Natural killer cell (primary cell): ENCODE data around the gene CDH23. TPM values are rescaled to one million over a fixed set of nuclear protein-coding genes. Genes with fewer than 3 reads are reported as not detected.

ENCODE experiments used
- ATAC-seq, 3 donors: fragments of 150-1000 bp in 2 of 3; fragments of 200-7000 bp in 1 of 3; cut with Tn5 transposase; 1 replicate in 1 of 3; 2 replicates in 2 of 3; pipeline ENCODE4 v1.10.0; 2021; ENCODE audit warnings: mild to moderate bottlenecking in 2 of 3, moderate library complexity in 2 of 3
- DNase-seq, 2 donors: peaks; one replicate each; pipeline versions ENCODE4 v3.0.0 to v3.0.0-alpha.2; 2013 to 2021; ENCODE audit warnings: mixed read lengths in 1 of 2
- H3K27ac ChIP-seq: one replicate; pipeline ENCODE4 v1.5.1; 2013; ENCODE audit warnings: mild to moderate bottlenecking, low read length
- H3K27me3 ChIP-seq: one replicate; pipeline ENCODE4 v1.6.1; 2013; ENCODE audit warnings: low read length; ENCODE audit not compliant: control insufficient read depth, insufficient read depth
- H3K36me3 ChIP-seq: one replicate; pipeline ENCODE4 v1.6.1; 2013; ENCODE audit warnings: low read length; ENCODE audit not compliant: control insufficient read depth, insufficient read depth
- H3K4me1 ChIP-seq: one replicate; pipeline ENCODE4 v1.6.1; 2013; ENCODE audit warnings: low read length; ENCODE audit not compliant: control insufficient read depth, insufficient read depth
- H3K4me3 ChIP-seq: one replicate; pipeline ENCODE4 v1.5.1; 2013; ENCODE audit warnings: low read length
- H3K9me3 ChIP-seq: one replicate; pipeline ENCODE4 v1.6.1; 2013; ENCODE audit warnings: low read length; ENCODE audit not compliant: control insufficient read depth, insufficient read depth
- H3K27ac Mint-ChIP-seq, 2 donors: one replicate each; pipeline ENCODE4 v1.8.0; 2022; ENCODE audit warnings: mild to moderate bottlenecking in 2 of 2, mixed read lengths in 2 of 2, moderate library complexity in 1 of 2
- H3K27me3 Mint-ChIP-seq, 2 donors: one replicate each; pipeline ENCODE4 v1.8.0; 2022; ENCODE audit warnings: low read depth in 2 of 2, mixed read lengths in 2 of 2
- H3K36me3 Mint-ChIP-seq: one replicate; pipeline ENCODE4 v1.8.0; 2022; ENCODE audit warnings: mixed read lengths
- H3K4me1 Mint-ChIP-seq, 2 donors: one replicate each; pipeline ENCODE4 v1.8.0; 2022; ENCODE audit warnings: mixed read lengths in 2 of 2
- H3K4me3 Mint-ChIP-seq: one replicate; pipeline ENCODE4 v1.8.0; 2022; ENCODE audit warnings: mild to moderate bottlenecking, moderate library complexity, mixed read lengths
- H3K9me3 Mint-ChIP-seq, 2 donors: one replicate each; pipeline ENCODE4 v1.8.0; 2022; ENCODE audit warnings: mixed read lengths in 2 of 2
- CTCF ChIP-seq: fragments of 200-600 bp; IDR thresholded peaks from one replicate; pipeline ENCODE4 v1.8.0; 2022; ENCODE audit warnings: antibody characterized with exemption
- WGBS: methylation state at CpG from one replicate; pipeline ENCODE4 v1.1.7; 2013; ENCODE audit warnings: missing lambda C conversion rate; ENCODE audit not compliant: insufficient coverage; 5-methylcytosine and 5-hydroxymethylcytosine counted together
- intact Hi-C: fragments of 100-400 bp; cut with micrococcal nuclease; formaldehyde crosslinking; loops from one replicate; pipeline ENCODE4 v1.14.2; 2022
- total RNA-seq, 4 donors: library from RNA; stranded (reverse); fragments of 120-200 nt in 1 of 4; gene quantifications; one replicate each; pipeline versions ENCODE4 v1.2.3 to v1.2.4, GENCODE V29; 2013 to 2022

CDH23 gene
- total RNA-seq, 3 donors from 2014 or later (not counting 1 experiment from before 2014, with no cell fraction given): 1.2 to 6.0 (median 4.3) TPM

GRCh38 chr10:71565284-71566000, 168.7 kb downstream of the CDH23 start:
- H3K4me1 Mint-ChIP-seq: no peaks in the 10 kb centered on the region
- peaks cover 0 to 12% of the 10 kb centered on the region in 2 donors for H3K27me3 Mint-ChIP-seq
- 67% methylated on average over 2 of the region's 2 CpGs for WGBS
- H3K27ac Mint-ChIP-seq: no peak overlapping the region
- Histone ChIP-seq H3K27ac (no peak overlapping the region), H3K4me3 (no peak overlapping the region), H3K9me3 (no peaks in the 10 kb centered on the region), H3K4me1 (no peaks in the 10 kb centered on the region), H3K36me3 (no peaks in the 10 kb centered on the region), H3K27me3 (no peaks in the 10 kb centered on the region)
- no peak for TF ChIP-seq CTCF
- intact Hi-C loops: no loop called here
- H3K9me3 Mint-ChIP-seq: no peaks in the 10 kb centered on the region
- ATAC-seq (no peak), DNase-seq (no peak)
- H3K36me3 Mint-ChIP-seq: no peaks in the 10 kb centered on the region
- H3K4me3 Mint-ChIP-seq: no peak overlapping the region

GRCh38 chr10:71567006-71567405, 170.3 kb downstream of the CDH23 start:
- H3K4me3 Mint-ChIP-seq: no peak overlapping the region
- H3K36me3 ChIP-seq: no peaks in the 10 kb centered on the region
- no peaks in the 10 kb centered on the region for H3K4me1 Mint-ChIP-seq
- TF ChIP-seq CTCF: no peak
- H3K27ac ChIP-seq: no peak overlapping the region
- DNase-seq (no peak), ATAC-seq (no peak)
- H3K27ac Mint-ChIP-seq: no peak overlapping the region
- H3K36me3 Mint-ChIP-seq: no peaks in the 10 kb centered on the region
- intact Hi-C loops: no loop called here
- H3K27me3 Mint-ChIP-seq: peaks cover 0 to 7% of the 10 kb centered on the region in 2 donors
- no peak overlapping the region for H3K4me3 ChIP-seq
- no peaks in the 10 kb centered on the region for H3K27me3 ChIP-seq
- H3K9me3 ChIP-seq: no peaks in the 10 kb centered on the region
- no peaks in the 10 kb centered on the region for H3K4me1 ChIP-seq
- WGBS: 84% methylated on average over 5 of the region's 5 CpGs
- no peaks in the 10 kb centered on the region for H3K9me3 Mint-ChIP-seq

GRCh38 chr10:71568896-71569492, 172.3 kb downstream of the CDH23 start:
- H3K4me1 ChIP-seq: no peaks in the 10 kb centered on the region
- Mint-ChIP-seq H3K27me3 (peaks cover 0 to 2% of the 10 kb centered on the region in 2 donors), H3K36me3 (no peaks in the 10 kb centered on the region), H3K4me3 (no peak overlapping the region), H3K27ac (no peak overlapping the region), H3K4me1 (no peaks in the 10 kb centered on the region), H3K9me3 (no peaks in the 10 kb centered on the region)
- TF ChIP-seq CTCF: no peak
- ATAC-seq (no peak), DNase-seq (no peak)
- 80% methylated on average over 5 of the region's 5 CpGs for WGBS
- no peak overlapping the region for H3K27ac ChIP-seq
- intact Hi-C loops: loop anchor here (1.0 kb wide), 1 partner anchor 185 kb away; no protein-coding TSS in a partner anchor
- no peaks in the 10 kb centered on the region for H3K9me3 ChIP-seq
- no peaks in the 10 kb centered on the region for H3K36me3 ChIP-seq
- H3K27me3 ChIP-seq: no peaks in the 10 kb centered on the region
- H3K4me3 ChIP-seq: no peak overlapping the region
